HG03135 (cell line): ENCODE measurements around the gene HGFAC.

Experiments
- ATAC-seq: cut with Tn5 transposase; IDR thresholded peaks from one replicate; pipeline ENCODE4 v1.9.1; 2021; ENCODE audit warnings: mild to moderate bottlenecking, moderate library complexity; ENCODE audit not compliant: unreplicated experiment

Gene HGFAC

DNA sequence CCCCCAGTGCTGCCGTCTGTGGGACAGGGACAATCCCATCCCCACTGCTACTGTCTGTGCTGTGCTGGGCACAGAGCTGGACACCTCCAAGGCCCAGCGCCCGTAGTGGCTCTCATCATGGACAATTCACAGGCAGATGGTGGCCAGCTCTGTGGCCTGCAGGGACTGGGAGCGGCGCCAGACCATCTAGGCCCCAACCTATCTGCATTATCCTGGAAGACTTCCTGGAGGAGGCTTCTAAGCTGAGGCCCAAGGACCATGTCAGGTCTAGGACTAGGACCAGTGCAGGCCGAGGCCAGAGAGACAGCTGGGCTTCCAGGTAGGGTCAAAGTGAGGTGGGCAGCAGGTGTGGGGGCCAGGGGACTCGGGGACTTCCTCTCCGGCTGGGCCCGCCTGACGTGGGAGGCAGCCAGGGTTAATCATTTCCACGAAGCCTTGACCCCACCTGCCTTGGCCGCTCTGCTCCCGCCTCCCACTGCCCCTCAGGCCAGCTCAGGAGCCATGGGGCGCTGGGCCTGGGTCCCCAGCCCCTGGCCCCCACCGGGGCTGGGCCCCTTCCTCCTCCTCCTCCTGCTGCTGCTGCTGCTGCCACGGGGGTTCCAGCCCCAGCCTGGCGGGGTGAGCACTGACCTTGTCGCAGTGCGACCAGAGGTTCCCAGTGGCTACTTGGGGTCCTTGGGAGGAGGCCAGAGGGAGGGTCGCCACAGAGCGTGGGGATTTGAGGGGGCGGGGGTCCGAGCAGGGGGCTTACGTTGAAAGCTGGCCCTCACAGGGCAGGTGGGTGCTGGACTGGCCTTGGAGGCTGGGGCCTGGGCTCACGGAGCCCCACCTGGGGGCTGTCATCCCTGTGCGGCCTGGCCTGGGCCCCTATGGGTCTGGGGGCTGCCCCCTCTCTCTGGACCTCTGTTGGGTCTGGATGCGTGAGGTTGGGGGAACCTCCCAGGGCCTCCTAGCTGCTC, at the start of gene HGFAC:
HGFAC (plus strand) TSS at position 468 of the 959 bp plus-strand sequence; CDS start at position 502, 34 bp downstream.
- no peak for ATAC-seq

DNA sequence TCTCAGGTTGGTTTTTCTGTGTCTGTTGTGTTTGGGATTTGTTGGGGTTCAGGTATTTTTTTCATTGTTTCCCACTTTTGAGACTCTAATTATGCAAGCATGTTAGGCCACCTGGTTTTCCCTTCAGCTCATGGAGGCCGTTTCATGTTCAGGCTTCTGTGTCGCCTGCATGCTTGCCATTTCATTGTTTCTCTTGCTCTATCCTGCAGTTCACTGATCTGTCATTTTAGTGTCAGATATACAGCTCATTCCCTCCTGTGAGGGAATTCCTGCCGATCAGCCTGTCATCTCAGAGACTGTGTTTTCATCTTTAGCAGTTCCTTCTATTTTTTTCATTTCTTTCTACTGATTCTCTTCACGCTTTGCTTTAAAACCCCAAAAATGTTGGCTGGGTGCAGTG, 49.4 kb upstream of the HGFAC start:
- no peak for ATAC-seq

DNA sequence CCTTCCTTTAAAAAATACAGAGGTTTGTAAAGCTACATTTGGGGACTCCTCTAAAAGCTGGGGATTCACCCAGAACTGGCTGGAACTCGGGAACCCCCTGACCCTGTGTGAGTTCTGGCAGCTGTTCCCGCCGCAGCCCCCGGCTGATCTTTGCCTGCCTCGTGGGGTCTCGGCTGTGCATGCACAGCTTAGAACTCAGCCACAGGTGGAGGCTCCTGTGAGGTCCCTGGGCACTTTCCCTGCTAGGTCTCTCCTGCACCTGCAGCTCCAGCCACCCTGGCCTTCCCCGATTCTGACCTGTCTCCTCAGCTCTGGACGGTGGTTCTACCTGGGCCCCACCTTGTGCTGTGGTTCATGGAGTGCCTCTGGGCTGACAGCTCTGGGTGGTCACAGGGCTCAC, 48.6 kb upstream of the HGFAC start:
- ATAC-seq, result no peak

DNA sequence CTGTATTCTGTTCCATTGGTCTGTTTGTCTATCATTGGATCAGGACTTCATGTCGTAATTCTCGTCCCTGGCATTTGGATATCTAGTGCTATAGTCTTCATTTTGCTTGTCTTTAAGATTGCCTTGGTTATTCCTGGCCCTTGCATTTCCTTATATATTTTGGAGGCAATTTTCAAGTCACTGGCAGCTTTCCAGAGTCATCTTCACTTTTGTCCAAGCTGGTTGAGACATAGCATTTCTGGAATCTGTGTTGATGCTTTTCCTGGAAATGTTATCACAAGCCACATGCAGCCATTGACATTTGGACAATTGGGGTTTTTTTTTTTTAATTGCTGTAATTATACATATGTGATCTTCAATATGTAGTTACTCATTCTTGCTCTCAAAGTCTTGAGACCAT, 45.2 kb upstream of the HGFAC start:
- no peak for ATAC-seq

DNA sequence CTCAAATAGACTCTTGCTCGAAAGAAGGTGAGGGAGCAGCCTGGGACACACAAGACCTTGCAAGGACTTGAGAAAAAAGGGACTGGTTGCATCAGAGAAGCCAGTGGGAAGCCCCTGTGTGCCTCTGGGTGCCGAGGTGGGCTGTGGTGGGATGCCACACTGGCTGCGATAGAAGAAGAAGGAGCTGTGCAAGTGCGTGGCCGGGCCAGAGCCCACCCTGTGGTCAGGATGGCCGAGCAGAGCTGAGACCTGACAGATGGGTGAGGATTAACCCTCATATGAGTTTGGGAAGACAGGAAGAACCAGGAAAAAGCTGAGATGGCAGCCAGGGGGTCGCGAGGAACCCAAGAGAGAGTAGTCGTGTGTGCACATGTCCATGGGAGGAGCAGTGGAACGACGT, 44.6 kb upstream of the HGFAC start:
- no peak for ATAC-seq

GRCh38 chr4:3399277-3400194, 42.2 kb upstream of the HGFAC start:
- no peak for ATAC-seq

DNA sequence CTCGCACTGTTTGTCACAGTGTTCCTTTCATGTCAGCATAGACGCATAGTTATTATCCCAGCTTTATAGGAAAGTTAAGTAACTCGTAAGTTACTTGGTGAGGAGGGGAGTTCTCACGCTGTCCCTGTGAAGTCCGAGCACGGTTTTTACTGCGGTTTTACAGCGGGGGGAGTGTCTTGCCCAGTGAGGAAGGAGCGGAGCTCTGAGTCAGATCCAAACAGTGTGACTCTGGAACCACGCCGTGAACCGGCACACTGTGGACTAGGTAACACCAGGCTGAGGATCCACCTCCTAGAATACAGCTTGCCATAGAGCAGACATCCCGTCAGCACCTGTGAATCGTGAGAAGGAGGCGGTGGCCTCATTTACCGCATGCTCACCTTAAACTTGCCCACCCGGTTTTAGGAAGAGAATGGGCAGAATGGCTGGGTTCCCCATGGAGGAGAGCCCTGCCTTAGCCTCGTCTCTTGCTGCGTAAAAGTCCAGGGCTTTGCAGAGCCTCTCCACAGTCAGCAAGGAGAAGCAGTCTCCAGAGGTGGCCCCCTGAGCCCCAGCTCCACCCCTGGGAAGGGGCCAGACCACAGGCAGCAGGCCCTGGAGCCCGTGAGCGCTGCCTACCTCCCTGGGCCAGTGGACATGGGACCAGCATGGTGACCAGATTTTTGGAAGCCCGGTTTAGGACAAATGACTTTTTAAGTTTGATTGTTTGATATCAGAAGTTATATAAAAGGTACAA, 40.2 kb upstream of the HGFAC start:
- ATAC-seq, result no peak

GRCh38 chr4:3402491-3403347, 39.0 kb upstream of the HGFAC start:
- ATAC-seq, result no peak

DNA sequence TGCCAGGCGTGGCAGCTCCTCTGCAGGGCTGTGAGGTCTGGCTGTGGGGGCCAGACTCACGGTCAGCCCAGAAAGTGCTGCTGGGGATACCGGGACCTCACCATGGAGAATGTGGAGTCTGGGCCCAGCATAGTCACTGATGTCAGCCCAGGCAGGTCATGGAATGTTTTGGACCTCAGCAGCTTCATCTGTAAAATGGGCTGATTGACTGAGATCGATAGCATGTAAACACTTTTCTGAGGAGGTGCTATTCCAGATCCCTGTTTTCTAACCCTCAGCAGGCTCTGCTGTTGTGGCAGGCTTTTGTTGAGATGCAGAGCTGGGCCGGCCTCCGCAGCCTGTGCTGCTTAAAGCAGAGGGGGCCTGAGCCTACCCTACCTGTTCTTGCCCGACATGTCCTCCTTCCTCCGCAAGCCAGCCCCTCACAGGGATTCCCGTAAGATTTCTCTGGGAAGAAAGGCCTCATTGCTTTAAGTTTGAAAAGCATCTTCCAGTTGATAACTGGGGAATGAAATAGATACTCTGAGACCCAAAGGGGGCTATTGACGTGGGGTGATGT, 38.3 kb upstream of the HGFAC start:
- no peak for ATAC-seq

GRCh38 chr4:3404546-3404945, 37.2 kb upstream of the HGFAC start:
- no peak for ATAC-seq

DNA sequence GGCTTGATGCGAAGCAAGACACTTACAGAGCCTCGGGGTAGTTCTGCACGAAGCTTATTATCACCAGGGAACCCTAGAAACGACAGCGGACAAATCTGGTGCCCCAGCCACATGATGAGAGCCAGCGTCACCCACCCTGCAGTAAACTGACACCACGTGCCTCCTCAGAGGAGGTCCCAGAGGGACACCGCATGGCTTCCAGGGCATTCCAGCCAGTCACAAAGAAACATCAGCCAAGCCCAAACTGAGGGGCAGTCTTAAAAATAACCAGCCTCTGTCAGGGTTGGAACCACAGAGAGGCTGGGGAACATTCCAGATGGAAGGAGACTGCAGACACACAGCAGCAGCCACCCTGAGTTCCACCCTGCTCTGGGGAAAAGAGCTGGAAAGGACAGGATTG, 36.6 kb upstream of the HGFAC start:
- ATAC-seq, result no peak

- ATAC-seq, result no peak
These were observed 35.7 kb upstream of the HGFAC start for GRCh38 chr4:3406021-3406420.

GRCh38 chr4:3406431-3406830, 35.3 kb upstream of the HGFAC start:
- ATAC-seq, result no peak

DNA sequence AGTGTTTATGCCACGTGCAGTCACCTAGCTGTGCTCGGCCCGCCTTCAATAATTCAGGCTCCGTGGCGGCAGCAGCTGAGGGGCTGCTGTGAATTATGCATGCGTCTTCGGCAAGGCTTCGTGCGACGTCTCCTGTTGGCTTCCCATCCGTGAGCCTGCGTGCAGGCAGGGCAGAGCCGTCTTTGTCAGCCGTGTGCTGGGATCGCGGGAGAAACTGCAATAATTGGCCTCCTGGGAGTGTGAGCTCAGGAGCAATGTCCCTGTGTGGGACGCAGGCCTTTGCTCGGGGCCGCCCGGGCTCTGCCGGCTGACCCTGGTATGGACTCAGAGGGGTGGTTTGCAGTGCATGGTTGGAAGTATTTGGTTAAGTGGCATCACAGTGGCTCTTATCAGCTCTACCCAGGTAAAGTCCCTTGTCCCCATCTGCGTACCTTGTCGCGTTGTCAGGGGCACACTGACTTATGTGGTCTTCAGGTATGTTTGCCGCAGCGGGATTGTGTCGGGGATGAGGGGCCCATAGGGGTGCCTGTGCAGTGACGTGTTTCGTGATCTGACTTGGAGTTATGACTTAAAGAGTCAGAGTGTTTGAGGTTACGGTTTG, 34.5 kb upstream of the HGFAC start:
- ATAC-seq, result no peak

GRCh38 chr4:3407930-3408792, 33.6 kb upstream of the HGFAC start:
- no peak for ATAC-seq

- ATAC-seq, result no peak
These were observed 32.9 kb upstream of the HGFAC start for GRCh38 chr4:3408793-3409330.

DNA sequence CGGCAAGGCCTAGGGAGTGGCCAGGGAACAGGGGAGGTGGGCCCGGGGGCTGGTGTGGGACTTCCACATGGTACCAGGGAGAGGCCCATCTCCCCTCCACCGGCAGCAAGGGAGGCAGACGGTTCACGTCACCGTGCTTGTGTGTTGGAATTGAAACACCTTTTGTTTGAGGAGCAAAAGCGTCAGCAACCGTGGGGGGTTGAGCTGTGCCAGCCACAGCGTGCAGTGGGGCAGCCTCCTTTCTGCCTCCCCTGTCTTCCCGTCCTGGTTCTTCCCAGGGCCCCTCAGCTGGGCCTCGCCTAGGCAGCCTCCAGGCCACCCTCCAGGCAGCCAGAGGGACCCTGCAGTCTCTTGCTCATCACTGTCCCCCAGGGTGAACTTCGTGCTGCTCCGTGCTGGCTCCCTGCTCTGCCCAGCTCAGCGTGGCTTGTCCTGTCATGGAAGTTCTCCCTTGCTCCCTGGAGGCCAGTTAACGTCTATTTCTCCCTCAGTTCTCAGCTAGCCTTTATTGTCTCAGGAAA, 32.1 kb upstream of the HGFAC start:
- ATAC-seq, result no peak
